ENCODE data around the gene SORT1. TPM values are rescaled to one million over a fixed set of nuclear protein-coding genes. Genes with fewer than 3 reads are reported as not detected.
A peak's percentile ranks its signal among the peaks of the same experiment; 100 is the strongest.

The SORT1 gene
- total RNA-seq, 1 experiment from 2014 or later = 47.9 TPM

- H3K9me3 ChIP-seq (ENCODE audit: control insufficient read depth, low read depth, low read length) = no peaks in the 10 kb centered on the region
- no peaks in the 10 kb centered on the region for H3K79me1 ChIP-seq (ENCODE audit: insufficient read depth, low read depth, low read length, poor library complexity, severe bottlenecking)
These were observed 40.1 kb downstream of the SORT1 start for GRCh38 chr1:109357616-109358015.

More at GRCh38 chr1:109357616-109358015, 40.1 kb downstream of the SORT1 start:
- H2AFZ ChIP-seq (ENCODE audit: low read length) = no peak overlapping the region
- H4K8ac ChIP-seq (replicated peaks; ENCODE audit: insufficient read length, low read depth, low read length) = no peak overlapping the region
- H3K4me1 Mint-ChIP-seq = peaks cover 16 to 20% of the 10 kb centered on the region in 2 experiments
- H3K4me2 ChIP-seq (ENCODE audit: insufficient read depth, insufficient read length, low read length) = no peak overlapping the region
- no peak overlapping the region for H2BK15ac ChIP-seq (ENCODE audit: low read depth, low read length)
- no peak overlapping the region for H3K23ac ChIP-seq (ENCODE audit: insufficient read length, low read depth, low read length)
- no CpG with 5 or more reads among the region's 1 CpG for WGBS (ENCODE audit: extremely low coverage, insufficient read length, low lambda C conversion rate)
- no peak overlapping the region for H3K56ac ChIP-seq (ENCODE audit: insufficient read length, low read depth, low read length)
- H3K79me2 ChIP-seq (ENCODE audit: insufficient read depth, low read length) = no peaks in the 10 kb centered on the region
- no peaks in the 10 kb centered on the region for H4K20me1 ChIP-seq (ENCODE audit: control insufficient read depth, insufficient read depth, insufficient read length)
- no peak overlapping the region for H3K9ac ChIP-seq (ENCODE audit: extremely low read depth, insufficient read length, low read length)
- no peak overlapping the region for H3K18ac ChIP-seq (ENCODE audit: insufficient read length, low read depth, low read length)
- H4K91ac ChIP-seq (ENCODE audit: insufficient read length, low read depth, low read length) = no peak overlapping the region
- no peak overlapping the region for H2AK5ac ChIP-seq (ENCODE audit: insufficient read length, low read length)
- no peak overlapping the region for H3K4ac ChIP-seq (ENCODE audit: low read depth, low read length)
- H3K27me3 Mint-ChIP-seq (ENCODE audit: low read depth) = no peaks in the 10 kb centered on the region
- peak overlapping the region in 1 of 3 experiments; percentile 76; a peak in 1 of 7 replicates for H3K27ac Mint-ChIP-seq
- no peaks in the 10 kb centered on the region for H3K4me1 ChIP-seq (ENCODE audit: insufficient read depth, low read length)
- no peak overlapping the region for H2BK12ac ChIP-seq (ENCODE audit: insufficient read length, low read depth, low read length)
- H3K9me3 Mint-ChIP-seq = no peaks in the 10 kb centered on the region
- no peaks in the 10 kb centered on the region for H3K23me2 ChIP-seq (ENCODE audit: insufficient read length, low read depth, low read length, poor library complexity, severe bottlenecking)
- no peak for TF ChIP-seq CTCF (conservative IDR thresholded peaks at IDR 0.05)
- no peak overlapping the region for H3T11ph ChIP-seq (ENCODE audit: low read length)
- H3K36me3 Mint-ChIP-seq (ENCODE audit: insufficient read depth in 1 of 3, low read depth in 3 of 3) = peaks cover 0 to 13% (median 8%) of the 10 kb centered on the region in 3 experiments; a peak in 5 of 7 replicates
- no peak overlapping the region for H3K4me3 Mint-ChIP-seq
- no peak for DNase-seq
- no peaks in the 10 kb centered on the region for H3K27me3 ChIP-seq (ENCODE audit: insufficient read depth, low read length)
- no peak overlapping the region for H2BK20ac ChIP-seq (ENCODE audit: low read depth, low read length, poor library complexity, severe bottlenecking)
- no peak overlapping the region for H3K27ac ChIP-seq (ENCODE audit: insufficient read length, low read depth, low read length)
- no peak overlapping the region for H2BK120ac ChIP-seq (ENCODE audit: low read depth, low read length, poor library complexity, severe bottlenecking)
- no peak overlapping the region for H2BK5ac ChIP-seq (ENCODE audit: insufficient read length, low read length)
- H4K5ac ChIP-seq (ENCODE audit: insufficient read length, low read depth, low read length) = no peak overlapping the region
- H3K14ac ChIP-seq (ENCODE audit: insufficient read depth, low read length) = no peak overlapping the region
